ENCODE data around the gene UBE2O. TPM values are rescaled to one million over a fixed set of nuclear protein-coding genes. Genes with fewer than 3 reads are reported as not detected.

UBE2O gene
- total RNA-seq, 1 experiment from 2014 or later, result 52.6 TPM

DNA sequence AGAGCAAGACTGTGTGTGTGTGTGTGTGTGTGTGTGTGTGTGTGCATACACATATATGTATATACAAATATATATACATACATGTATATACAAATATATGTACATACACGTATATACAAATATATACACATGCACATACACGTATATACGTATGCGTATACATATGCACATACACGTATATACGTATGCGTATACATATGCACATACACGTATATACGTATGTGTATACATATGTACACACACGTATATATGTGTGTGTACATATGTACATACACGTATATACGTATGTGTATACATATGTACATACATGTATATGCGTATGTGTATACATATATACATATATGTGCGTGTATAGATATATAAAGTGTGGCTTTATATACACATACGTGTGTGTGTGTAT, 37.2 kb downstream of the UBE2O start:
- H3K4ac ChIP-seq (ENCODE audit: low read depth, low read length), result no peak overlapping the region

More for the DNA sequence above, 37.2 kb downstream of the UBE2O start:
- Histone ChIP-seq H4K20me1 (ENCODE audit: control insufficient read depth, insufficient read depth, insufficient read length) (no peaks in the 10 kb centered on the region), H3K79me1 (ENCODE audit: insufficient read depth, low read depth, low read length, poor library complexity, severe bottlenecking) (peaks cover 3% of the 10 kb centered on the region), H3K27ac (ENCODE audit: insufficient read length, low read depth, low read length) (no peak overlapping the region), H2BK12ac (ENCODE audit: insufficient read length, low read depth, low read length) (no peak overlapping the region), H2AK5ac (ENCODE audit: insufficient read length, low read length) (no peak overlapping the region), H2BK15ac (ENCODE audit: low read depth, low read length) (no peak overlapping the region), H4K8ac (replicated peaks; ENCODE audit: insufficient read length, low read depth, low read length) (no peak overlapping the region), H4K91ac (ENCODE audit: insufficient read length, low read depth, low read length) (no peak overlapping the region), H2BK120ac (ENCODE audit: low read depth, low read length, poor library complexity, severe bottlenecking) (no peak overlapping the region), H3K14ac (ENCODE audit: insufficient read depth, low read length) (no peak overlapping the region), H3K9me3 (ENCODE audit: control insufficient read depth, low read depth, low read length) (no peaks in the 10 kb centered on the region), H3K23ac (ENCODE audit: insufficient read length, low read depth, low read length) (no peak overlapping the region), H3K4me2 (ENCODE audit: insufficient read depth, insufficient read length, low read length) (no peak overlapping the region), H4K5ac (ENCODE audit: insufficient read length, low read depth, low read length) (no peak overlapping the region), H3T11ph (ENCODE audit: low read length) (no peak overlapping the region), H3K27me3 (ENCODE audit: insufficient read depth, low read length) (no peaks in the 10 kb centered on the region), H3K56ac (ENCODE audit: insufficient read length, low read depth, low read length) (no peak overlapping the region), H3K23me2 (ENCODE audit: insufficient read length, low read depth, low read length, poor library complexity, severe bottlenecking) (no peaks in the 10 kb centered on the region), H3K4me1 (ENCODE audit: insufficient read depth, low read length) (peaks cover 4% of the 10 kb centered on the region), H3K9ac (ENCODE audit: extremely low read depth, insufficient read length, low read length) (no peak overlapping the region), H3K18ac (ENCODE audit: insufficient read length, low read depth, low read length) (no peak overlapping the region), H3K79me2 (ENCODE audit: insufficient read depth, low read length) (peaks cover 9% of the 10 kb centered on the region; the same call in 1 of the 2 replicates), H2BK20ac (ENCODE audit: low read depth, low read length, poor library complexity, severe bottlenecking) (no peak overlapping the region), H2AFZ (ENCODE audit: low read length) (no peak overlapping the region), H2BK5ac (ENCODE audit: insufficient read length, low read length) (no peak overlapping the region)
- H3K36me3 Mint-ChIP-seq (ENCODE audit: insufficient read depth in 1 of 3, low read depth in 3 of 3), result peaks cover 0 to 8% (median 4%) of the 10 kb centered on the region in 3 experiments; a peak in 6 of 7 replicates
- TF ChIP-seq, protein P1, sequence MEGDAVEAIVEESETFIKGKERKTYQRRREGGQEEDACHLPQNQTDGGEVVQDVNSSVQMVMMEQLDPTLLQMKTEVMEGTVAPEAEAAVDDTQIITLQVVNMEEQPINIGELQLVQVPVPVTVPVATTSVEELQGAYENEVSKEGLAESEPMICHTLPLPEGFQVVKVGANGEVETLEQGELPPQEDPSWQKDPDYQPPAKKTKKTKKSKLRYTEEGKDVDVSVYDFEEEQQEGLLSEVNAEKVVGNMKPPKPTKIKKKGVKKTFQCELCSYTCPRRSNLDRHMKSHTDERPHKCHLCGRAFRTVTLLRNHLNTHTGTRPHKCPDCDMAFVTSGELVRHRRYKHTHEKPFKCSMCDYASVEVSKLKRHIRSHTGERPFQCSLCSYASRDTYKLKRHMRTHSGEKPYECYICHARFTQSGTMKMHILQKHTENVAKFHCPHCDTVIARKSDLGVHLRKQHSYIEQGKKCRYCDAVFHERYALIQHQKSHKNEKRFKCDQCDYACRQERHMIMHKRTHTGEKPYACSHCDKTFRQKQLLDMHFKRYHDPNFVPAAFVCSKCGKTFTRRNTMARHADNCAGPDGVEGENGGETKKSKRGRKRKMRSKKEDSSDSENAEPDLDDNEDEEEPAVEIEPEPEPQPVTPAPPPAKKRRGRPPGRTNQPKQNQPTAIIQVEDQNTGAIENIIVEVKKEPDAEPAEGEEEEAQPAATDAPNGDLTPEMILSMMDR (conservative IDR thresholded peaks at IDR 0.05), result no peak
- no CpG with 5 or more reads among the region's 15 CpGs for WGBS (ENCODE audit: extremely low coverage, insufficient read length, low lambda C conversion rate)
- no peak overlapping the region for H3K27ac Mint-ChIP-seq
- DNase-seq, result no peak
- no peak overlapping the region for H3K4me3 Mint-ChIP-seq
- peaks cover 25 to 34% of the 10 kb centered on the region in 2 experiments for H3K4me1 Mint-ChIP-seq
- H3K27me3 Mint-ChIP-seq (ENCODE audit: low read depth), result no peaks in the 10 kb centered on the region
- H3K9me3 Mint-ChIP-seq, result no peaks in the 10 kb centered on the region
